Common myeloid progenitor, CD34-positive (primary cell): ENCODE data around the gene CYB5RL.

Experiments used
- CTCF ChIA-PET: fragments of 350-600 bp; sonication (Branson Sonifier 250); formaldehyde crosslinking; loops from one replicate; lab custom pipeline; 2021; ENCODE audit warnings: antibody characterized with exemption; lab: Charles Lee
- POLR2A ChIA-PET: fragments of 350-600 bp; sonication (Branson Sonifier 250); formaldehyde crosslinking; loops from one replicate; lab custom pipeline; 2021; ENCODE audit warnings: antibody characterized with exemption; lab: Charles Lee
- DNase-seq, 3 donors: peaks; one replicate each; pipeline versions ENCODE4 v3.0.0 to v3.0.0-alpha.2; 2013
- H3K27ac ChIP-seq, 2 experiments: 1 replicate in 1 of 2; 2 replicates in 1 of 2; pipeline ENCODE4 v1.7.0; 2013; ENCODE audit warnings: inconsistent platforms in 2 of 2, low read length in 2 of 2, mild to moderate bottlenecking in 2 of 2, low read depth in 1 of 2, moderate library complexity in 1 of 2; ENCODE audit not compliant: severe bottlenecking in 2 of 2, insufficient read depth in 1 of 2, poor library complexity in 1 of 2
- H3K27me3 ChIP-seq, 5 experiments: replicated peaks in 2 of 5; 1 replicate in 3 of 5; 2 replicates in 2 of 5; pipeline versions ENCODE4 v1.6.1 to v1.7.0; 2013; ENCODE audit warnings: low read length in 4 of 5, mild to moderate bottlenecking in 2 of 5, moderate library complexity in 2 of 5, inconsistent platforms in 1 of 5; ENCODE audit not compliant: insufficient read depth in 5 of 5, control insufficient read depth in 4 of 5
- H3K36me3 ChIP-seq, 4 experiments: 1 replicate in 2 of 4; 2 replicates in 2 of 4; pipeline versions ENCODE4 v1.6.1 to v1.7.0; 2013; ENCODE audit warnings: low read length in 3 of 4, control low read depth in 1 of 4, mild to moderate bottlenecking in 1 of 4; ENCODE audit not compliant: control insufficient read depth in 4 of 4, insufficient read depth in 4 of 4
- H3K4me1 ChIP-seq, 4 experiments: 1 replicate in 3 of 4; 2 replicates in 1 of 4; pipeline versions ENCODE4 v1.6.1 to v1.7.1; 2013; ENCODE audit warnings: low read length in 3 of 4, mild to moderate bottlenecking in 3 of 4, control low read depth in 1 of 4, inconsistent platforms in 1 of 4, moderate library complexity in 1 of 4; ENCODE audit not compliant: control insufficient read depth in 4 of 4, insufficient read depth in 4 of 4; ENCODE audit errors: control extremely low read depth in 1 of 4
- H3K4me3 ChIP-seq, 7 experiments: 1 replicate in 4 of 7; 2 replicates in 3 of 7; pipeline versions ENCODE4 v1.5.1 to v1.7.0; 2013; ENCODE audit warnings: mild to moderate bottlenecking in 7 of 7, low read length in 6 of 7, moderate library complexity in 6 of 7, inconsistent platforms in 2 of 7, low read depth in 2 of 7, control low read depth in 1 of 7; ENCODE audit not compliant: insufficient read depth in 4 of 7, control insufficient read depth in 1 of 7; ENCODE audit errors: extremely low read depth in 1 of 7
- H3K9me3 ChIP-seq, 5 experiments: 1 replicate in 4 of 5; 2 replicates in 1 of 5; pipeline versions ENCODE4 v1.6.1 to v1.7.1; 2013; ENCODE audit warnings: low read length in 4 of 5, mild to moderate bottlenecking in 2 of 5, inconsistent platforms in 1 of 5, low read depth in 1 of 5, moderate library complexity in 1 of 5; ENCODE audit not compliant: control insufficient read depth in 4 of 5, insufficient read depth in 2 of 5; ENCODE audit errors: control extremely low read depth in 1 of 5
- WGBS: methylation state at CpG from one replicate; pipeline ENCODE4 v1.1.5; 2013; ENCODE audit not compliant: insufficient coverage; 5-methylcytosine and 5-hydroxymethylcytosine counted together

CYB5RL gene

GRCh38 chr1:54156201-54156600 lies 43.6 kb downstream of the CYB5RL start:
- no peaks in the 10 kb centered on the region for H3K36me3 ChIP-seq
- WGBS, result 100% methylated on average over 1 of the region's 3 CpGs
- CTCF ChIA-PET, result no interaction called here
- H3K27me3 ChIP-seq, result no peaks in the 10 kb centered on the region
- H3K4me3 ChIP-seq, result no peak overlapping the region
- POLR2A ChIA-PET, result no interaction called here
- DNase-seq, result no peak
- H3K9me3 ChIP-seq, result no peaks in the 10 kb centered on the region
- H3K27ac ChIP-seq, result no peak overlapping the region
- H3K4me1 ChIP-seq, result peaks cover 0 to 11% (median 5%) of the 10 kb centered on the region in 4 experiments

GRCh38 chr1:54153535-54154439 lies 46.0 kb downstream of the CYB5RL start:
- Histone ChIP-seq H3K36me3 (no peaks in the 10 kb centered on the region), H3K4me1 (peaks cover 0 to 11% (median 5%) of the 10 kb centered on the region in 4 experiments), H3K4me3 (no peak overlapping the region), H3K27ac (no peak overlapping the region), H3K9me3 (no peaks in the 10 kb centered on the region), H3K27me3 (no peaks in the 10 kb centered on the region)
- ChIA-PET POLR2A (no interaction called here), CTCF (no interaction called here)
- DNase-seq, result no peak
- WGBS, result 83% methylated on average over 17 of the region's 19 CpGs

- Histone ChIP-seq H3K4me3 (no peak within 1 kb of the TSS), H3K27me3 (no peaks in the 10 kb centered on the region), H3K9me3 (no peaks in the 10 kb centered on the region), H3K27ac (no peak within 1 kb of the TSS), H3K4me1 (peaks cover 0 to 11% (median 5%) of the 10 kb centered on the region in 4 experiments), H3K36me3 (no peaks in the 10 kb centered on the region)
- 98% methylated on average over 5 of the region's 5 CpGs for WGBS
- POLR2A ChIA-PET, result no interaction called here
- CTCF ChIA-PET, result no interaction called here
- DNase-seq, result no peak
Measured at GRCh38 chr1:54152696-54153095, 47.1 kb downstream of the CYB5RL start, which contains the start of gene CDCP2. TSS of gene CDCP2 (minus strand) at chr1:54153000. CDS start at chr1:54152922, 78 bp downstream.

- Histone ChIP-seq H3K9me3 (no peaks in the 10 kb centered on the region), H3K27ac (no peak overlapping the region), H3K4me1 (peaks cover 0 to 7% (median 5%) of the 10 kb centered on the region in 4 experiments), H3K4me3 (no peak overlapping the region), H3K36me3 (no peaks in the 10 kb centered on the region), H3K27me3 (no peaks in the 10 kb centered on the region)
- CTCF ChIA-PET, result interaction anchor here (2.1 kb wide), 1 partner anchor 13 kb away, joined by 8 read pairs; no protein-coding TSS in a partner anchor
- POLR2A ChIA-PET, result no interaction called here
- DNase-seq, result no peak
- 100% methylated on average over 3 of the region's 5 CpGs for WGBS
Measured at GRCh38 chr1:54151013-54151412, 48.8 kb downstream of the CYB5RL start.
